Gastroesophageal sphincter (tissue), 3 donors: ENCODE measurements around the gene CDRT4.

ENCODE experiments used
- EP300 ChIP-seq: sonication (generic); formaldehyde crosslinking; IDR thresholded peaks from one replicate; pipeline ENCODE4 v1.6.1; 2017; ENCODE audit warnings: antibody characterized with exemption, mild to moderate bottlenecking
- POLR2A ChIP-seq, 2 donors: fragments of 450-650 bp; IDR thresholded peaks; one replicate each; pipeline ENCODE4 v1.6.1; 2017; ENCODE audit warnings: antibody characterized with exemption in 2 of 2, mild to moderate bottlenecking in 2 of 2, moderate library complexity in 1 of 2
- TF ChIP-seq, protein P1 (sequence below), 4 experiments: fragments of 200-600 bp in 2 of 4; fragments of 450-650 bp in 2 of 4; sonication (generic) in 1 of 4; IDR thresholded peaks; one replicate each; pipeline ENCODE4 v1.5.1; 2017 to 2019; ENCODE audit warnings: antibody characterized with exemption in 4 of 4, mild to moderate bottlenecking in 2 of 4, moderate library complexity in 2 of 4

DNA sequence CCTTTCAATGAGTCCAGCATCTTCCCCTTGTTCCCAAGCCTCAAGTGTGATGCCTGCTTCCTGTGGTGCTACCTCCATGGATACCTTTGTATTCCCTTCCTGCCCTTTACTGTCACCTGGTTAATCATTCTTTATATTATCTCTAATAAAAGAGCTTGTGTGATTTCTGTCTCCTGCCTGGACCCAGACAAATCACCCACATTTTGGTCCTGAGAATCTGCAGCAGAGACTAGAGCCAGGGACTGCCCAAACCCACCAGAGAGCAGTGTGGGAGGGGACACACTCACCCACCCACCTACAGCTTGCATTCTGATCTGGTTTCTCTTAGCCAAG lies 30.2 kb downstream of the CDRT4 start:
- TF ChIP-seq, protein P1, sequence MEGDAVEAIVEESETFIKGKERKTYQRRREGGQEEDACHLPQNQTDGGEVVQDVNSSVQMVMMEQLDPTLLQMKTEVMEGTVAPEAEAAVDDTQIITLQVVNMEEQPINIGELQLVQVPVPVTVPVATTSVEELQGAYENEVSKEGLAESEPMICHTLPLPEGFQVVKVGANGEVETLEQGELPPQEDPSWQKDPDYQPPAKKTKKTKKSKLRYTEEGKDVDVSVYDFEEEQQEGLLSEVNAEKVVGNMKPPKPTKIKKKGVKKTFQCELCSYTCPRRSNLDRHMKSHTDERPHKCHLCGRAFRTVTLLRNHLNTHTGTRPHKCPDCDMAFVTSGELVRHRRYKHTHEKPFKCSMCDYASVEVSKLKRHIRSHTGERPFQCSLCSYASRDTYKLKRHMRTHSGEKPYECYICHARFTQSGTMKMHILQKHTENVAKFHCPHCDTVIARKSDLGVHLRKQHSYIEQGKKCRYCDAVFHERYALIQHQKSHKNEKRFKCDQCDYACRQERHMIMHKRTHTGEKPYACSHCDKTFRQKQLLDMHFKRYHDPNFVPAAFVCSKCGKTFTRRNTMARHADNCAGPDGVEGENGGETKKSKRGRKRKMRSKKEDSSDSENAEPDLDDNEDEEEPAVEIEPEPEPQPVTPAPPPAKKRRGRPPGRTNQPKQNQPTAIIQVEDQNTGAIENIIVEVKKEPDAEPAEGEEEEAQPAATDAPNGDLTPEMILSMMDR (IDR thresholded peaks at IDR 0.05): no peak
- TF ChIP-seq EP300: no peak
- TF ChIP-seq POLR2A (IDR thresholded peaks at IDR 0.05): no peak
